Activated CD4-positive, alpha-beta memory T cell treated with anti-CD3 and anti-CD28 coated beads for 36 hours (primary cell): ENCODE measurements around the gene TRERF1. TPM values are rescaled to one million over a fixed set of nuclear protein-coding genes. Genes with fewer than 3 reads are reported as not detected.

Experiments
- CTCF ChIA-PET: fragments of 350-600 bp; sonication (Branson Sonifier 250); formaldehyde crosslinking; loops from one replicate; lab custom pipeline; 2021; ENCODE audit warnings: antibody characterized with exemption, inconsistent platforms; lab: Charles Lee
- POLR2A ChIA-PET: fragments of 350-600 bp; sonication (Branson Sonifier 250); formaldehyde crosslinking; loops from one replicate; lab custom pipeline; 2021; ENCODE audit warnings: antibody characterized with exemption; lab: Charles Lee
- DNase-seq: peaks from one replicate; pipeline ENCODE4 v3.0.0-alpha.2; 2020
- H3K27ac Mint-ChIP-seq: one replicate; pipeline ENCODE4 v1.8.0; 2021; ENCODE audit warnings: mixed read lengths
- H3K27me3 Mint-ChIP-seq: one replicate; pipeline ENCODE4 v1.8.0; 2021; ENCODE audit warnings: mixed read lengths
- H3K36me3 Mint-ChIP-seq: one replicate; pipeline ENCODE4 v1.8.0; 2021; ENCODE audit warnings: mixed read lengths
- H3K4me1 Mint-ChIP-seq: one replicate; pipeline ENCODE4 v1.8.0; 2021; ENCODE audit warnings: low read depth, mixed read lengths
- H3K4me3 Mint-ChIP-seq: one replicate; pipeline ENCODE4 v1.8.0; 2021; ENCODE audit warnings: mild to moderate bottlenecking, mixed read lengths
- H3K9me3 Mint-ChIP-seq: one replicate; pipeline ENCODE4 v1.8.0; 2021; ENCODE audit warnings: mixed read lengths
- intact Hi-C: fragments of 100-400 bp; cut with micrococcal nuclease; formaldehyde crosslinking; loops from one replicate; pipeline ENCODE4 v1.15.1; 2023
- total RNA-seq, 2 experiments: library from RNA; stranded (reverse); gene quantifications; one replicate each; pipeline ENCODE4 v1.2.3, GENCODE V29; 2021

The TRERF1 gene
- total RNA-seq, 2 experiments from 2014 or later = 16.3 to 16.7 TPM

GRCh38 chr6:42237857-42238256 lies 213.9 kb downstream of the TRERF1 start:
- ChIA-PET CTCF (no interaction called here), POLR2A (interaction anchor here (0.9 to 1.2 kb wide), 2 partner anchors 14 to 24 kb away, joined by 3 read pairs; no protein-coding TSS in a partner anchor)
- DNase-seq = no peak
- intact Hi-C loops = loop anchor here (5.0 kb wide), 1 partner anchor 99 kb away; no protein-coding TSS in a partner anchor
- H3K9me3 Mint-ChIP-seq = no peaks in the 10 kb centered on the region
- H3K4me3 Mint-ChIP-seq = no peak overlapping the region
- no peaks in the 10 kb centered on the region for H3K27me3 Mint-ChIP-seq
- peaks cover 30% of the 10 kb centered on the region for H3K36me3 Mint-ChIP-seq
- peak overlapping the region; percentile 68 for H3K27ac Mint-ChIP-seq
- H3K4me1 Mint-ChIP-seq = peaks cover 17% of the 10 kb centered on the region

GRCh38 chr6:42236682-42237473 lies 214.8 kb downstream of the TRERF1 start:
- Mint-ChIP-seq H3K9me3 (no peaks in the 10 kb centered on the region), H3K4me3 (no peak overlapping the region), H3K4me1 (peaks cover 17% of the 10 kb centered on the region), H3K27ac (peak overlapping the region; percentile 68), H3K27me3 (no peaks in the 10 kb centered on the region), H3K36me3 (peaks cover 29% of the 10 kb centered on the region)
- POLR2A ChIA-PET = interaction anchor here (0.9 to 1.2 kb wide), 2 partner anchors 13 to 25 kb away, joined by 3 read pairs; no protein-coding TSS in a partner anchor
- DNase-seq = peak; percentile 44
- intact Hi-C loops = loop anchor here (5.0 kb wide), 1 partner anchor 100 kb away; no protein-coding TSS in a partner anchor
- CTCF ChIA-PET = no interaction called here

DNA sequence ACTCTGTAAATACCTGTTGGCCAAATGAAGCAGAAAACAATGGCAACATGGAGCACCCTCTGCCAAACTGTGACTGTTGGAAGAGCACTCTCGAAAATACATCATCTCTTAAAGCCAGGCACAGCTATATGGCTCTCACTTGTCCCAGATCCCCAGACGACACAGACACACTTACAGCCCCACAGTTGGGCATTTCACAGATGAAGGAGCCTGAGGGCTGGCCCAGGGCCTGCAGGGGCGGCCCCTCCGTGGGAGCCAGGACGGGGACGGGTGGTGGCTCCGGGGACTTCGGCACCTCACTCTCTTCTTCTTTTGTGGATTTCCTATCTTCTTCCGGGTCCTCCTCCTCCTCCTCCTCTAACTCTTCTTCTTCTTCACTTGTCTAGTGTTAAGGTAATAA lies 215.7 kb downstream of the TRERF1 start:
- Mint-ChIP-seq H3K36me3 (peaks cover 29% of the 10 kb centered on the region), H3K27ac (peak overlapping the region; percentile 68)

GRCh38 chr6:42232035-42232434 lies 219.7 kb downstream of the TRERF1 start:
- DNase-seq = no peak
- H3K27me3 Mint-ChIP-seq = no peaks in the 10 kb centered on the region
- H3K36me3 Mint-ChIP-seq = peaks cover 25% of the 10 kb centered on the region
- ChIA-PET CTCF (interaction anchor here (0.8 to 2.9 kb wide), 2 partner anchors 17 to 315 kb away, joined by 4 to 14 read pairs; no protein-coding TSS in a partner anchor), POLR2A (no interaction called here)
- no peaks in the 10 kb centered on the region for H3K9me3 Mint-ChIP-seq
- H3K4me3 Mint-ChIP-seq = no peak overlapping the region
- peaks cover 14% of the 10 kb centered on the region for H3K4me1 Mint-ChIP-seq
- intact Hi-C loops = no loop called here
- no peak overlapping the region for H3K27ac Mint-ChIP-seq

More for the DNA sequence above, 215.7 kb downstream of the TRERF1 start:
- ChIA-PET POLR2A (no interaction called here), CTCF (interaction anchor here (1.0 kb wide), 1 partner anchor 312 kb away, joined by 4 read pairs; no protein-coding TSS in a partner anchor)
- peaks cover 17% of the 10 kb centered on the region for H3K4me1 Mint-ChIP-seq
- no peak overlapping the region for H3K4me3 Mint-ChIP-seq
- H3K27me3 Mint-ChIP-seq = no peaks in the 10 kb centered on the region
- intact Hi-C loops = loop anchor here (5.0 kb wide), 1 partner anchor 101 kb away; no protein-coding TSS in a partner anchor
- H3K9me3 Mint-ChIP-seq = no peaks in the 10 kb centered on the region
- DNase-seq = no peak

GRCh38 chr6:42230345-42231321 lies 221.1 kb downstream of the TRERF1 start:
- Mint-ChIP-seq H3K4me3 (no peak overlapping the region), H3K27ac (peak overlapping the region; percentile 23), H3K9me3 (no peaks in the 10 kb centered on the region), H3K36me3 (peaks cover 19% of the 10 kb centered on the region), H3K4me1 (peaks cover 4% of the 10 kb centered on the region), H3K27me3 (no peaks in the 10 kb centered on the region)
- CTCF ChIA-PET = interaction anchor here (0.7 to 2.9 kb wide), 5 partner anchors 16 to 317 kb away, joined by 3 to 14 read pairs (median 4); no protein-coding TSS in a partner anchor
- intact Hi-C loops = no loop called here
- POLR2A ChIA-PET = no interaction called here
- no peak for DNase-seq

- ChIA-PET POLR2A (no interaction called here), CTCF (interaction anchor here (0.7 to 2.9 kb wide), 5 partner anchors 15 to 318 kb away, joined by 3 to 14 read pairs (median 4); no protein-coding TSS in a partner anchor)
- Mint-ChIP-seq H3K9me3 (no peaks in the 10 kb centered on the region), H3K4me1 (peaks cover 8% of the 10 kb centered on the region), H3K27ac (no peak overlapping the region), H3K4me3 (no peak overlapping the region), H3K27me3 (no peaks in the 10 kb centered on the region), H3K36me3 (peaks cover 15% of the 10 kb centered on the region)
- intact Hi-C loops = no loop called here
- DNase-seq = no peak
Measured at GRCh38 chr6:42229506-42230119, 222.1 kb downstream of the TRERF1 start.

DNA sequence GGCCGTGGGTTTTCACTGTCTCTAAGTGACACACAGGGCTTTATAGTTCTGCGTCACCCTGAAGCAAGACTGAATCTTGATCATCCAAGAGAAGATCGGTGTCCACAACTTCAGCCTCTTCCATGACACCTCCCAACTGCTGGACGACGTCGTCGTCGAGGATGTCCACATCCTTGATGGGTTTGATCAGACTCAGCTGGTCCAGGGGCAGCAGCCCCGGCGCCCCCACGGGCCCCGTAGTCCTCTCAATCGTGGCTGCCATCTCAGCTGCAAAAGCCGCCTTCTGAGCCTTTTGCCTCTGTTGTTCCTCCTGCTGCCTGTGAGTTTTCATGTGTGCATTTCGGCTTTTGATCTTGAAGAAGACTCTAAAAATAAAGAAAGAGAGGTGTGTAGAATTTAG lies 223.4 kb downstream of the TRERF1 start:
- H3K36me3 Mint-ChIP-seq = peaks cover 13% of the 10 kb centered on the region
- peaks cover 15% of the 10 kb centered on the region for H3K4me1 Mint-ChIP-seq
- no peaks in the 10 kb centered on the region for H3K27me3 Mint-ChIP-seq
- H3K27ac Mint-ChIP-seq = no peak overlapping the region
- ChIA-PET CTCF (interaction anchor here (1.7 kb wide), 1 partner anchor 319 kb away, joined by 7 read pairs; no protein-coding TSS in a partner anchor), POLR2A (no interaction called here)
- H3K9me3 Mint-ChIP-seq = no peaks in the 10 kb centered on the region
- H3K4me3 Mint-ChIP-seq = no peak overlapping the region
- intact Hi-C loops = no loop called here
- no peak for DNase-seq

DNA sequence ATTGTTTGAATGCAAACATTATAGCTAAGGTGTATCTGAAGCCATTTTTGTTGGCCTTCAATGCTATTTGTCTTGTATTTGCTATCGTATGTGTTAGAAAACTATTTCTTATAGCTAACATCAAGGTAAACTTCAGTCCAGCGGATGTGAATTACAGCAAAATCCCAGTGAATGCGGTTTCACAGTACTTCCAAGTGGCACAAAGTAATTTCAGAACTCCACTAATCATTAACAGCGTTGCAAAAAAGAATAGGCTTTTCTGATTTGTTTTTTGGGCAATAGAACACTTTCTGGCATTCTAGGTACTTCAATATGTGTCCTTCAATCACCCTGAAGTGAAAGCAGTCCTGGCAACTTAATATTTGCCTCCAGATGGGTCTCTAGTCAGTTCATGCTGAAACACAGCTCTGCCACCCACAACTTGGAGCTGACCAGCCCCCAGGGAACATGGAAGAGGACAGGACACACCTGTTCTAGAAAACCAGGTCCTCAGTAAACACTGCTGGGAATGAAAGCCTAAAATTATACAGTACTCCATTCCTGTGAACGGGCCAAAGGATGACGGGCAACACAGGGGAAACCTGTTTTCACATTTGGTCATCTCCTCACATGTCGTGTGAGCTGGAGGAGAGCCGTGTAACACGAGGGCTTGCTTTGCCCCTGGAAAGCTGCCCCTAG lies 224.4 kb downstream of the TRERF1 start:
- intact Hi-C loops = no loop called here
- Mint-ChIP-seq H3K27ac (no peak overlapping the region), H3K36me3 (peaks cover 13% of the 10 kb centered on the region)

DNA sequence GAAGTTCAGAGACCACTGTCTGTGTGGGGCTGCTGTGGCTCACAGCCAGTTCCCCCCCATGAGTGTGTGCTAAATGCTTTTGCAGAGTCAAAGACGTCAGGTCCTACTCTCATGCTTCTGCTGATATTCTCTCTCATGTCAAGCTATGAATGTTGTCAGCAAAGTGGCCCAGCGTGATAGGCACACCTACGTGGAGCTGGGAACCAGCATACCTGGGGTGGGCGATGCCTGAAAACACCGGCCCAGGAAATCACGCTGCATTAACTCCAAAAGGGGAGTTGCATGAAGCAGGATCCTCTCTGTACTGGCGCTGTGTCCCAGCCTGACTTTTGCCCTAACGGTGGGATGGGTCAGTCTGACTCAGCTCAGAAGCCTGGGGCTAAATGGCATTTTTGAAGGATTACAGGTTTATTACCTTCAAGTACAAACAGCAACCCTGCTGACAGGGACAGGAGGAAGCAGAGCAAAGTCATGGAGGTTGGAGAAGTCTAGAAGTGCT lies 225.0 kb downstream of the TRERF1 start:
- H3K27ac Mint-ChIP-seq = no peak overlapping the region
- ChIA-PET CTCF (interaction anchor here (1.7 to 2.1 kb wide), 3 partner anchors 12 to 321 kb away, joined by 7 to 12 read pairs (median 10); no protein-coding TSS in a partner anchor), POLR2A (no interaction called here)
- H3K9me3 Mint-ChIP-seq = no peaks in the 10 kb centered on the region
- no peaks in the 10 kb centered on the region for H3K27me3 Mint-ChIP-seq
- no peak for DNase-seq
- intact Hi-C loops = no loop called here
- no peak overlapping the region for H3K4me3 Mint-ChIP-seq
- peaks cover 15% of the 10 kb centered on the region for H3K4me1 Mint-ChIP-seq
- H3K36me3 Mint-ChIP-seq = peaks cover 7% of the 10 kb centered on the region

More for the DNA sequence above, 224.4 kb downstream of the TRERF1 start:
- Mint-ChIP-seq H3K9me3 (no peaks in the 10 kb centered on the region), H3K4me3 (no peak overlapping the region), H3K27me3 (no peaks in the 10 kb centered on the region), H3K4me1 (peaks cover 15% of the 10 kb centered on the region)
- CTCF ChIA-PET = interaction anchor here (1.7 kb wide), 1 partner anchor 320 kb away, joined by 7 read pairs; no protein-coding TSS in a partner anchor
- POLR2A ChIA-PET = no interaction called here
- DNase-seq = no peak

DNA sequence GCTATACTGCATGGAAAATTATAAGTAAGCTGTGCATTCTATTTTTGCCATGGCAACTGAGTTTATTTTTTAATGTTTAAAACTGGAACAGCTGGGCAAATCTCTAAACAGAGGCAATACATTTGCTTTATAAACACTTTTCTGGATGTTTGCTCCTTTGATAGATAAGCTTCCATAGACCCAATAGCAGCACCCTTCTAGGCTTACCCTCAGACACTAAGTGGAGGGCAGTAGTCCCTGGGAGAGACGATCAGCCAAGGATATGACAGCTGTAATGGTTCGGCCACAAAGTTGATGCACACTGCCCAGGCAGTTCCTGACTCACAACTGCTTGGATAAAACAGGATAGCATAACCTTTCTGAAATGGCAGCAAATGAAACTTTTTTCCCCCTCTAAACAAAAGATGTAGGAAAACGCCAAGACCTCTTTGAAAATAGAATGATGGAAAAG lies 225.5 kb downstream of the TRERF1 start:
- Mint-ChIP-seq H3K36me3 (peaks cover 7% of the 10 kb centered on the region), H3K9me3 (no peaks in the 10 kb centered on the region), H3K4me3 (no peak overlapping the region), H3K4me1 (peaks cover 18% of the 10 kb centered on the region), H3K27me3 (no peaks in the 10 kb centered on the region), H3K27ac (no peak overlapping the region)
- POLR2A ChIA-PET = no interaction called here
- DNase-seq = no peak
- CTCF ChIA-PET = interaction anchor here (2.0 to 2.1 kb wide), 2 partner anchors 11 to 321 kb away, joined by 10 to 12 read pairs; no protein-coding TSS in a partner anchor
- intact Hi-C loops = no loop called here
